HepG2 (cell line): Measurements from ENCODE around the gene CHIC2. TPM values are rescaled to one million over a fixed set of nuclear protein-coding genes. Genes with fewer than 3 reads are reported as not detected.

ENCODE experiments used
- DRAP1 ChIP-seq: IDR thresholded peaks from 2 replicates; pipeline ENCODE4 v1.6.1; 2016; ENCODE audit warnings: missing genetic modification reagents, missing compliant biosample characterization
- E2F5 ChIP-seq: sonication (generic); formaldehyde crosslinking; conservative IDR thresholded peaks from 2 replicates; pipeline ENCODE4 v1.4.0; 2020; ENCODE audit warnings: missing genetic modification reagents
- FOSL2 ChIP-seq: sonication (generic); formaldehyde crosslinking; IDR thresholded peaks from 2 replicates; pipeline ENCODE4 v1.4.0; 2020; ENCODE audit warnings: missing genetic modification reagents
- GATAD2A ChIP-seq: IDR thresholded peaks from 2 replicates; pipeline ENCODE4 v1.6.1; 2016
- KAT8 ChIP-seq: IDR thresholded peaks from 2 replicates; pipeline ENCODE4 v1.6.1; 2016; ENCODE audit warnings: missing genetic modification reagents, missing compliant biosample characterization
- MEF2D ChIP-seq: sonication (generic); formaldehyde crosslinking; IDR thresholded peaks from 2 replicates; pipeline ENCODE4 v1.5.1; 2020; ENCODE audit warnings: mild to moderate bottlenecking, missing genetic modification reagents
- NFIC ChIP-seq: IDR thresholded peaks from 2 replicates; pipeline ENCODE4 v1.6.1; 2012; ENCODE audit warnings: mild to moderate bottlenecking, low read length, inconsistent platforms
- TFAP4 ChIP-seq: sonication (generic); IDR thresholded peaks from 2 replicates; pipeline ENCODE4 v1.6.1; 2016; ENCODE audit warnings: low read depth, borderline replicate concordance
- ZBTB20 ChIP-seq: sonication (generic); formaldehyde crosslinking; IDR thresholded peaks from 2 replicates; pipeline ENCODE4 v1.8.1; 2023; ENCODE audit warnings: missing genetic modification reagents, low read depth, mild to moderate bottlenecking, borderline replicate concordance
- ZBTB42 ChIP-seq: sonication (generic); formaldehyde crosslinking; IDR thresholded peaks from 2 replicates; pipeline ENCODE4 v1.5.0; 2020; ENCODE audit warnings: mild to moderate bottlenecking, missing genetic modification reagents
- ZBTB8A ChIP-seq: sonication (generic); formaldehyde crosslinking; IDR thresholded peaks from 2 replicates; pipeline ENCODE4 v1.4.0; 2020; ENCODE audit warnings: mild to moderate bottlenecking, low read depth, missing genetic modification reagents, borderline replicate concordance
- ZNF136 ChIP-seq: sonication (generic); formaldehyde crosslinking; IDR thresholded peaks from 2 replicates; pipeline ENCODE4 v1.8.1; 2022; ENCODE audit warnings: low read depth, mild to moderate bottlenecking, moderate library complexity, missing genetic modification reagents
- polyA plus RNA-seq, 8 experiments: library from polyadenylated mRNA; depleted of rRNA in 3 of 8; stranded (reverse) in 7 of 8; unstranded in 1 of 8; fragments of >200 nt; fragmentation: Illumina TruSeq in 4 of 8; extraction: Trizol in 4 of 8; gene quantifications; 2 replicates each; pipeline versions ENCODE4 v1.2.1 to v1.2.3, GENCODE V29; 2011 to 2016; ENCODE audit warnings: low read depth in 4 of 8, missing spikeins in 1 of 8, mixed read lengths in 1 of 8; ENCODE audit not compliant: insufficient read depth in 1 of 8
- total RNA-seq, 5 experiments: library from RNA; depleted of rRNA; stranded (reverse); fragments of >200 nt; fragmentation: Illumina TruSeq; extraction: Trizol; gene quantifications; 2 replicates each; pipeline ENCODE4 v1.2.3, GENCODE V29; 2016; ENCODE audit warnings: low read depth in 1 of 5
- TF ChIP-seq, protein P1 (sequence below): IDR thresholded peaks from 2 replicates; pipeline ENCODE4 v1.6.1; 2016; ENCODE audit warnings: low read depth
- TF ChIP-seq, protein P2 (sequence below): sonication (generic); formaldehyde crosslinking; IDR thresholded peaks from 2 replicates; pipeline ENCODE4 v1.4.0; 2020; ENCODE audit warnings: missing genetic modification reagents
- TF ChIP-seq, protein P3 (sequence below): IDR thresholded peaks from 2 replicates; pipeline ENCODE4 v1.6.1; 2016
- TF ChIP-seq, protein P4 (sequence below): sonication (generic); formaldehyde crosslinking; IDR thresholded peaks from 2 replicates; pipeline ENCODE4 v1.4.0; 2020; ENCODE audit warnings: missing genetic modification reagents
- TF ChIP-seq, protein P5 (sequence below): IDR thresholded peaks from 2 replicates; pipeline ENCODE4 v1.6.1; 2018; ENCODE audit warnings: missing genetic modification reagents
- TF ChIP-seq, protein P6 (sequence below): IDR thresholded peaks from 2 replicates; pipeline ENCODE4 v1.6.1; 2018; ENCODE audit warnings: missing genetic modification reagents, mild to moderate bottlenecking, missing compliant biosample characterization

The CHIC2 gene
- total and polyA plus RNA-seq, 2 of the 13 experiments (the other 11 are each of a cell fraction or from before 2014, with no cell fraction given), result 10.0 to 17.2 TPM

GRCh38 chr4:54082168-54082567, 17.8 kb upstream of the CHIC2 start (continued):
- TF ChIP-seq, protein P1, sequence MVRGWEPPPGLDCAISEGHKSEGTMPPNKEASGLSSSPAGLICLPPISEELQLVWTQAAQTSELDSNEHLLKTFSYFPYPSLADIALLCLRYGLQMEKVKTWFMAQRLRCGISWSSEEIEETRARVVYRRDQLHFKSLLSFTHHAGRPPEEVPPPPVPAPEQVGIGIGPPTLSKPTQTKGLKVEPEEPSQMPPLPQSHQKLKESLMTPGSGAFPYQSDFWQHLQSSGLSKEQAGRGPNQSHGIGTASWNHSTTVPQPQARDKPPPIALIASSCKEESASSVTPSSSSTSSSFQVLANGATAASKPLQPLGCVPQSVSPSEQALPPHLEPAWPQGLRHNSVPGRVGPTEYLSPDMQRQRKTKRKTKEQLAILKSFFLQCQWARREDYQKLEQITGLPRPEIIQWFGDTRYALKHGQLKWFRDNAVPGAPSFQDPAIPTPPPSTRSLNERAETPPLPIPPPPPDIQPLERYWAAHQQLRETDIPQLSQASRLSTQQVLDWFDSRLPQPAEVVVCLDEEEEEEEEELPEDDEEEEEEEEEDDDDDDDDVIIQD, result peak; percentile 76; the same call in 1 of the 2 replicates
- TF ChIP-seq ZBTB8A, result no peak
- TF ChIP-seq, protein P2, sequence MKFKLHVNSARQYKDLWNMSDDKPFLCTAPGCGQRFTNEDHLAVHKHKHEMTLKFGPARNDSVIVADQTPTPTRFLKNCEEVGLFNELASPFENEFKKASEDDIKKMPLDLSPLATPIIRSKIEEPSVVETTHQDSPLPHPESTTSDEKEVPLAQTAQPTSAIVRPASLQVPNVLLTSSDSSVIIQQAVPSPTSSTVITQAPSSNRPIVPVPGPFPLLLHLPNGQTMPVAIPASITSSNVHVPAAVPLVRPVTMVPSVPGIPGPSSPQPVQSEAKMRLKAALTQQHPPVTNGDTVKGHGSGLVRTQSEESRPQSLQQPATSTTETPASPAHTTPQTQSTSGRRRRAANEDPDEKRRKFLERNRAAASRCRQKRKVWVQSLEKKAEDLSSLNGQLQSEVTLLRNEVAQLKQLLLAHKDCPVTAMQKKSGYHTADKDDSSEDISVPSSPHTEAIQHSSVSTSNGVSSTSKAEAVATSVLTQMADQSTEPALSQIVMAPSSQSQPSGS (CRISPR knock-in tag), result peak; percentile 30; the same call in 1 of the 2 replicates
- TF ChIP-seq, protein P3, sequence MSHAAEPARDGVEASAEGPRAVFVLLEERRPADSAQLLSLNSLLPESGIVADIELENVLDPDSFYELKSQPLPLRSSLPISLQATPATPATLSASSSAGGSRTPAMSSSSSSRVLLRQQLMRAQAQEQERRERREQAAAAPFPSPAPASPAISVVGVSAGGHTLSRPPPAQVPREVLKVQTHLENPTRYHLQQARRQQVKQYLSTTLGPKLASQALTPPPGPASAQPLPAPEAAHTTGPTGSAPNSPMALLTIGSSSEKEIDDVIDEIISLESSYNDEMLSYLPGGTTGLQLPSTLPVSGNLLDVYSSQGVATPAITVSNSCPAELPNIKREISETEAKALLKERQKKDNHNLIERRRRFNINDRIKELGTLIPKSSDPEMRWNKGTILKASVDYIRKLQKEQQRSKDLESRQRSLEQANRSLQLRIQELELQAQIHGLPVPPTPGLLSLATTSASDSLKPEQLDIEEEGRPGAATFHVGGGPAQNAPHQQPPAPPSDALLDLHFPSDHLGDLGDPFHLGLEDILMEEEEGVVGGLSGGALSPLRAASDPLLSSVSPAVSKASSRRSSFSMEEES (CRISPR knock-in tag), result peak; percentile 80
- peak; percentile 61; the same call in 1 of the 2 replicates for TF ChIP-seq MEF2D
- TF ChIP-seq, protein P4, sequence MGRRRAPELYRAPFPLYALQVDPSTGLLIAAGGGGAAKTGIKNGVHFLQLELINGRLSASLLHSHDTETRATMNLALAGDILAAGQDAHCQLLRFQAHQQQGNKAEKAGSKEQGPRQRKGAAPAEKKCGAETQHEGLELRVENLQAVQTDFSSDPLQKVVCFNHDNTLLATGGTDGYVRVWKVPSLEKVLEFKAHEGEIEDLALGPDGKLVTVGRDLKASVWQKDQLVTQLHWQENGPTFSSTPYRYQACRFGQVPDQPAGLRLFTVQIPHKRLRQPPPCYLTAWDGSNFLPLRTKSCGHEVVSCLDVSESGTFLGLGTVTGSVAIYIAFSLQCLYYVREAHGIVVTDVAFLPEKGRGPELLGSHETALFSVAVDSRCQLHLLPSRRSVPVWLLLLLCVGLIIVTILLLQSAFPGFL, result no peak
- peak; percentile 94 for TF ChIP-seq ZBTB20 (CRISPR knock-in tag)
- peak; percentile 61 for TF ChIP-seq KAT8
- 0 out of 2 replicates have a peak, but pooled peaks have one; percentile 58 for TF ChIP-seq ZNF136 (CRISPR knock-in tag)
- no peak for TF ChIP-seq E2F5
- TF ChIP-seq ZBTB42, result peak; percentile 99
- peak; percentile 89; the same call in 1 of the 2 replicates for TF ChIP-seq NFIC
- TF ChIP-seq GATAD2A (CRISPR knock-in tag), result peak; percentile 93
- peak; percentile 100 for TF ChIP-seq FOSL2 (CRISPR knock-in tag)
- TF ChIP-seq, protein P5, sequence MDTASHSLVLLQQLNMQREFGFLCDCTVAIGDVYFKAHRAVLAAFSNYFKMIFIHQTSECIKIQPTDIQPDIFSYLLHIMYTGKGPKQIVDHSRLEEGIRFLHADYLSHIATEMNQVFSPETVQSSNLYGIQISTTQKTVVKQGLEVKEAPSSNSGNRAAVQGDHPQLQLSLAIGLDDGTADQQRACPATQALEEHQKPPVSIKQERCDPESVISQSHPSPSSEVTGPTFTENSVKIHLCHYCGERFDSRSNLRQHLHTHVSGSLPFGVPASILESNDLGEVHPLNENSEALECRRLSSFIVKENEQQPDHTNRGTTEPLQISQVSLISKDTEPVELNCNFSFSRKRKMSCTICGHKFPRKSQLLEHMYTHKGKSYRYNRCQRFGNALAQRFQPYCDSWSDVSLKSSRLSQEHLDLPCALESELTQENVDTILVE (CRISPR knock-in tag), result peak; percentile 63; the same call in 1 of the 2 replicates
- TF ChIP-seq, protein P6, sequence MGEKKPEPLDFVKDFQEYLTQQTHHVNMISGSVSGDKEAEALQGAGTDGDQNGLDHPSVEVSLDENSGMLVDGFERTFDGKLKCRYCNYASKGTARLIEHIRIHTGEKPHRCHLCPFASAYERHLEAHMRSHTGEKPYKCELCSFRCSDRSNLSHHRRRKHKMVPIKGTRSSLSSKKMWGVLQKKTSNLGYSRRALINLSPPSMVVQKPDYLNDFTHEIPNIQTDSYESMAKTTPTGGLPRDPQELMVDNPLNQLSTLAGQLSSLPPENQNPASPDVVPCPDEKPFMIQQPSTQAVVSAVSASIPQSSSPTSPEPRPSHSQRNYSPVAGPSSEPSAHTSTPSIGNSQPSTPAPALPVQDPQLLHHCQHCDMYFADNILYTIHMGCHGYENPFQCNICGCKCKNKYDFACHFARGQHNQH (CRISPR knock-in tag), result peak; percentile 79
- TF ChIP-seq DRAP1, result peak; percentile 40; the same call in 1 of the 2 replicates
- TF ChIP-seq TFAP4, result peak; percentile 83
